K562 (cell line): ENCODE data around the gene VPS16. TPM values are rescaled to one million over a fixed set of nuclear protein-coding genes. Genes with fewer than 3 reads are reported as not detected.
A peak's percentile ranks its signal among the peaks of the same experiment; 100 is the strongest.

ENCODE experiments used
- CBX1 ChIP-seq: sonication (generic); IDR thresholded peaks from 2 replicates; pipeline ENCODE4 v1.6.1; 2016; ENCODE audit warnings: antibody characterized with exemption, low read depth, mild to moderate bottlenecking
- CHD7 ChIP-seq: fragments of 200-600 bp; sonication (generic); IDR thresholded peaks from one replicate; pipeline ENCODE4 v1.6.1; 2012; ENCODE audit warnings: mild to moderate bottlenecking, low read depth, low read length, inconsistent platforms
- CUX1 ChIP-seq: fragments of 200-800 bp; sonication (Bioruptor generic); IDR thresholded peaks from 2 replicates; pipeline ENCODE4 v1.6.1; 2016; ENCODE audit warnings: missing genetic modification characterization, missing compliant biosample characterization
- EWSR1 ChIP-seq: fragments of 450-650 bp; IDR thresholded peaks from 2 replicates; pipeline ENCODE4 v1.6.1; 2018; ENCODE audit warnings: borderline replicate concordance, mild to moderate bottlenecking, low read depth, moderate library complexity; ENCODE audit not compliant: partially characterized antibody
- HIVEP1 ChIP-seq: fragments of 250-450 bp; sonication (Bioruptor Pico); IDR thresholded peaks from 2 replicates; pipeline ENCODE4 v1.4.0; 2020; ENCODE audit warnings: mild to moderate bottlenecking
- HLTF ChIP-seq: fragments of 450-650 bp; IDR thresholded peaks from 2 replicates; pipeline ENCODE4 v1.6.1; 2016
- MEIS2 ChIP-seq: fragments of 450-650 bp; IDR thresholded peaks from 2 replicates; pipeline ENCODE4 v1.6.1; 2014; ENCODE audit warnings: mild to moderate bottlenecking; ENCODE audit not compliant: partially characterized antibody
- POLR2B ChIP-seq: fragments of 450-650 bp; IDR thresholded peaks from 2 replicates; pipeline ENCODE4 v1.6.1; 2018; ENCODE audit warnings: low read depth; ENCODE audit not compliant: partially characterized antibody
- RBFOX2 ChIP-seq: fragments of 200-400 bp; formaldehyde crosslinking; IDR thresholded peaks from 2 replicates; pipeline ENCODE4 v1.6.1; 2017; ENCODE audit warnings: low read depth, mild to moderate bottlenecking, low read length, moderate library complexity
- RFX1 ChIP-seq: fragments of 450-650 bp; IDR thresholded peaks from 2 replicates; pipeline ENCODE4 v1.6.1; 2016; ENCODE audit warnings: mild to moderate bottlenecking, moderate library complexity
- TFAP4 ChIP-seq: sonication (generic); formaldehyde crosslinking; IDR thresholded peaks from 2 replicates; pipeline ENCODE4 v1.8.0; 2022; ENCODE audit warnings: missing genetic modification reagents, mild to moderate bottlenecking, moderate library complexity, borderline replicate concordance
- polyA plus RNA-seq, 8 experiments: library from polyadenylated mRNA; depleted of rRNA in 4 of 8; stranded (reverse) in 5 of 8; unstranded in 3 of 8; fragments of >200 nt; fragmentation: Nextera tagmentation in 2 of 8; fragmentation: Illumina TruSeq in 1 of 8; extraction: Ambion mirVana in 2 of 8; extraction: Trizol in 1 of 8; gene quantifications; 2 replicates each; pipeline versions ENCODE4 v1.2.1 to v1.2.3, GENCODE V29; 2011 to 2014; ENCODE audit warnings: inconsistent platforms in 1 of 8, missing spikeins in 1 of 8
- total RNA-seq, 7 experiments: library from RNA; depleted of rRNA in 6 of 7; stranded (reverse); fragments of >200 nt in 6 of 7; fragmentation: Illumina TruSeq in 2 of 7; extraction: Trizol in 2 of 7; gene quantifications; 2 replicates each; pipeline versions ENCODE4 v1.2.1 to v1.2.3, GENCODE V29; 2011 to 2021; ENCODE audit warnings: low replicate concordance in 1 of 7

The VPS16 gene
- total and polyA plus RNA-seq, 9 of the 15 experiments (the other 6 are each of a cell fraction or from before 2014, with no cell fraction given): 6.8 to 24.7 (median 14.0) TPM

GRCh38 chr20:2872459-2873009, 32.0 kb downstream of the VPS16 start (continued):
- no peak for TF ChIP-seq CHD7
- no peak for TF ChIP-seq HLTF
- TF ChIP-seq RBFOX2: peak; percentile 71
- TF ChIP-seq CUX1 (CRISPR knock-in tag): no peak
- TF ChIP-seq HIVEP1 (CRISPR knock-in tag): no peak
- peak; percentile 80; the same call in 1 of the 2 replicates for TF ChIP-seq TFAP4
- TF ChIP-seq CBX1: peak; percentile 11; the same call in 1 of the 2 replicates
- TF ChIP-seq EWSR1: no peak
- TF ChIP-seq MEIS2: peak; percentile 6
- TF ChIP-seq POLR2B: no peak
- TF ChIP-seq RFX1: no peak
